ENCODE data around the gene DAP.

DNA sequence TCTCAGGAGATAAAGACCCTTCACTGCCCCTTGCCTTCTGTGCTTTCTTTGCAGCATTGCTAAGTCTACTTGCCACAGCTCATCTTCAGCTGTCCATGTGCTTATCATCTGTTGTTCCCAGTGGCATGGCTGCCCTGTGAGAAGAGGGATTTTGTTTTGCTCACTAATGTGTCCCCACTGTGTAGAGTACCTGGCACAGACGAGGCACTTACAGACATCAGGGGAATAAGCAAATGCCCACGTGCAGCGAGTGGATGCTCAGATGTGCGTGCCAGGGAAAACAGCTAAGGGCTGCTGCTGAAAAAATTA, 31.0 kb downstream of the DAP start:
- no peak for TF ChIP-seq POLR2A (IDR thresholded peaks at IDR 0.05)
- TF ChIP-seq, protein P1, sequence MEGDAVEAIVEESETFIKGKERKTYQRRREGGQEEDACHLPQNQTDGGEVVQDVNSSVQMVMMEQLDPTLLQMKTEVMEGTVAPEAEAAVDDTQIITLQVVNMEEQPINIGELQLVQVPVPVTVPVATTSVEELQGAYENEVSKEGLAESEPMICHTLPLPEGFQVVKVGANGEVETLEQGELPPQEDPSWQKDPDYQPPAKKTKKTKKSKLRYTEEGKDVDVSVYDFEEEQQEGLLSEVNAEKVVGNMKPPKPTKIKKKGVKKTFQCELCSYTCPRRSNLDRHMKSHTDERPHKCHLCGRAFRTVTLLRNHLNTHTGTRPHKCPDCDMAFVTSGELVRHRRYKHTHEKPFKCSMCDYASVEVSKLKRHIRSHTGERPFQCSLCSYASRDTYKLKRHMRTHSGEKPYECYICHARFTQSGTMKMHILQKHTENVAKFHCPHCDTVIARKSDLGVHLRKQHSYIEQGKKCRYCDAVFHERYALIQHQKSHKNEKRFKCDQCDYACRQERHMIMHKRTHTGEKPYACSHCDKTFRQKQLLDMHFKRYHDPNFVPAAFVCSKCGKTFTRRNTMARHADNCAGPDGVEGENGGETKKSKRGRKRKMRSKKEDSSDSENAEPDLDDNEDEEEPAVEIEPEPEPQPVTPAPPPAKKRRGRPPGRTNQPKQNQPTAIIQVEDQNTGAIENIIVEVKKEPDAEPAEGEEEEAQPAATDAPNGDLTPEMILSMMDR (IDR thresholded peaks at IDR 0.05), result no peak
- TF ChIP-seq EP300 (IDR thresholded peaks at IDR 0.05; ENCODE audit: low read depth), result no peak

Data from transverse colon (tissue), 3 donors.